GM10266 (cell line): ENCODE results near the gene XRCC2.
"Not testable (repeated sequence)": the region's sequence is repeated elsewhere in the genome, so short reads cannot be mapped to it uniquely, and the experiment has no call there.

Source experiments
- DNase-seq: peaks from one replicate; pipeline ENCODE4 v3.0.0; 2012; ENCODE audit errors: extremely low spot score
- CTCF ChIP-seq: IDR thresholded peaks from 2 replicates; pipeline ENCODE4 v1.5.1; 2012; ENCODE audit warnings: mild to moderate bottlenecking, low read depth; ENCODE audit not compliant: control insufficient read depth, insufficient read depth; ENCODE audit errors: missing control alignments

Gene XRCC2

GRCh38 chr7:152699079-152699478 is 23.1 kb upstream of the XRCC2 start:
- no peak for TF ChIP-seq CTCF
- DNase-seq: no peak

GRCh38 chr7:152697268-152697974 is 21.5 kb upstream of the XRCC2 start:
- DNase-seq: not testable (repeated sequence)

- DNase-seq: not testable (repeated sequence)
Observed at GRCh38 chr7:152692196-152692595, 16.3 kb upstream of the XRCC2 start.

- TF ChIP-seq CTCF: no peak
- no peak for DNase-seq
Observed at GRCh38 chr7:152683297-152683696, 7.4 kb upstream of the XRCC2 start.

GRCh38 chr7:152677808-152678670 is 2.1 kb upstream of the XRCC2 start:
- no peak for TF ChIP-seq CTCF
- no peak for DNase-seq

- no peak for TF ChIP-seq CTCF
- DNase-seq: no peak
Observed at GRCh38 chr7:152674860-152675758, 832 bp downstream of the XRCC2 start.

- TF ChIP-seq CTCF: no peak
- DNase-seq: no peak
Observed at GRCh38 chr7:152673897-152674296, 2.0 kb downstream of the XRCC2 start.
